Stomach (tissue), 4 donors: Measurements from ENCODE around the gene CNTFR.

Source experiments
- CTCF ChIP-seq, 7 experiments: fragments of 450-650 bp in 4 of 7; fragments of 200-600 bp in 3 of 7; sonication (generic) in 3 of 7; IDR thresholded peaks; one replicate each; pipeline ENCODE4 v1.5.1; 2016 to 2019; ENCODE audit warnings: antibody characterized with exemption in 7 of 7, control low read depth in 2 of 7, mild to moderate bottlenecking in 1 of 7
- EP300 ChIP-seq: sonication (generic); formaldehyde crosslinking; IDR thresholded peaks from one replicate; pipeline ENCODE4 v1.6.1; 2017; ENCODE audit warnings: antibody characterized with exemption
- POLR2A ChIP-seq, 4 donors: fragments of 450-650 bp; IDR thresholded peaks; one replicate each; pipeline ENCODE4 v1.6.1; 2016; ENCODE audit warnings: antibody characterized with exemption in 4 of 4, control low read depth in 2 of 4, mild to moderate bottlenecking in 1 of 4, moderate library complexity in 1 of 4
- POLR2AphosphoS5 ChIP-seq, 3 donors: sonication (generic); formaldehyde crosslinking; IDR thresholded peaks; one replicate each; pipeline ENCODE4 v1.6.1; 2016; ENCODE audit warnings: antibody characterized with exemption in 3 of 3

DNA sequence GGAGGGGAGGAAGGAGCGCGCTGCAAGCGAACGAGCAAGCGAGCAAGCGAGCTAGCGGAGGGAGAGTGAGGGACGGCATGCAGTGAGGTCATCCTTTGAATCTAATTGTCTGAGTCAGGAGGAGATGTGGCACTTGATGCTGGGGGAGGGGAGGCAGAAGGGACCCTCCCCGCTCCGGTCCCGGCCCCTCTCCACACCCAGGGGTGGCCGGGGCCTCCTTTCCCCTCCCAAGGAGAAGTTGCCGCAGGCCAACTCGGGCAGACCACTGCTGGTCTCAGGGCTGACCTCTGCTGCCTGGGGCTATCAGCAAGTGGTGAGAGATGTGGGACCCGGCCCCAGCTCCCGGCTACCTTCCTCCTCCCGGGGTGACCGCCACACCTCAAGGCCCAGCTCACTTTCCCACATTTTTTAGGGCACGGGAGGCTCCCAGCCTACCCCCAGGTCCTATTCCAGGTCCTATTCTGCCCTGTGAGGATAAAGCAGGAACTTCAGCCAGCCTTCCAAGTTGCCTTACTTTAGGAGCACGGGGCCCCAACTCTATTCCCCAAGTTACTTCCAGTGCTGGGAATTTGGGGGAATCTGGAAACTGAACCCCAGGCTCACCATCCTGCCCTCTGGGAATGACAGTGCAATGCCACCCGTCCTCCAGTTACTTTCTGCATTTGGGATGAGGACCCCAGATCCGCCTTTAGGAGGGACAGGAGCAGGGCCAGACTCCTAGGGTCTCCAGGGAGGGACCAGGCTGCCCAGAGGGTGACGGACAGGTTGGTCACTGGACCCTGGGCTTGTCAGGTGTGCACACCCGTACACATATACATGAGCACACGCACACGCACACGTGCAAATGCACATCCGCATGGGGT lies 11.1 kb downstream of the CNTFR start:
- TF ChIP-seq CTCF (IDR thresholded peaks at IDR 0.05) (no peak), POLR2AphosphoS5 (IDR thresholded peaks at IDR 0.05) (no peak), POLR2A (IDR thresholded peaks at IDR 0.05) (no peak), EP300 (no peak)
